HepG2 (cell line): Measurements from ENCODE around the gene PRMT7. TPM values are rescaled to one million over a fixed set of nuclear protein-coding genes. Genes with fewer than 3 reads are reported as not detected.

Experiments
- AKNA ChIP-seq: sonication (generic); formaldehyde crosslinking; IDR thresholded peaks from 2 replicates; pipeline ENCODE4 v1.4.0; 2020; ENCODE audit warnings: missing genetic modification reagents, borderline replicate concordance
- DR1 ChIP-seq: sonication (generic); formaldehyde crosslinking; IDR thresholded peaks from 2 replicates; pipeline ENCODE4 v1.8.0; 2021; ENCODE audit warnings: mild to moderate bottlenecking, missing genetic modification reagents, inconsistent platforms
- GMEB2 ChIP-seq: IDR thresholded peaks from 2 replicates; pipeline ENCODE4 v1.6.1; 2016; ENCODE audit warnings: missing biosample characterization, missing genetic modification reagents, low read depth
- KAT2B ChIP-seq: fragments of 150-350 bp; IDR thresholded peaks from 2 replicates; pipeline ENCODE4 v1.6.1; 2014; ENCODE audit warnings: low read depth, low read length, borderline replicate concordance
- PAWR ChIP-seq: sonication (generic); formaldehyde crosslinking; IDR thresholded peaks from 2 replicates; pipeline ENCODE4 v1.4.0; 2020; ENCODE audit warnings: missing genetic modification reagents, mild to moderate bottlenecking, borderline replicate concordance
- REPIN1 ChIP-seq: sonication (generic); formaldehyde crosslinking; IDR thresholded peaks from 2 replicates; pipeline ENCODE4 v1.8.0; 2022; ENCODE audit warnings: missing genetic modification reagents, low read depth, mild to moderate bottlenecking, borderline replicate concordance
- ZNF24 ChIP-seq: fragments of 450-650 bp; IDR thresholded peaks from 2 replicates; pipeline ENCODE4 v1.6.1; 2017; ENCODE audit warnings: antibody characterized with exemption, mild to moderate bottlenecking
- ZNF318 ChIP-seq: sonication (generic); formaldehyde crosslinking; IDR thresholded peaks from 2 replicates; pipeline ENCODE4 v1.4.0; 2020; ENCODE audit warnings: mild to moderate bottlenecking, missing genetic modification reagents
- ZUFSP ChIP-seq: sonication (generic); formaldehyde crosslinking; IDR thresholded peaks from 2 replicates; pipeline ENCODE4 v1.9.0; 2021; ENCODE audit warnings: missing genetic modification reagents, mild to moderate bottlenecking, borderline replicate concordance
- polyA plus RNA-seq, 8 experiments: library from polyadenylated mRNA; depleted of rRNA in 3 of 8; stranded (reverse) in 7 of 8; unstranded in 1 of 8; fragments of >200 nt; fragmentation: Illumina TruSeq in 4 of 8; extraction: Trizol in 4 of 8; gene quantifications; 2 replicates each; pipeline versions ENCODE4 v1.2.1 to v1.2.3, GENCODE V29; 2011 to 2016; ENCODE audit warnings: low read depth in 4 of 8, missing spikeins in 1 of 8, mixed read lengths in 1 of 8; ENCODE audit not compliant: insufficient read depth in 1 of 8
- total RNA-seq, 5 experiments: library from RNA; depleted of rRNA; stranded (reverse); fragments of >200 nt; fragmentation: Illumina TruSeq; extraction: Trizol; gene quantifications; 2 replicates each; pipeline ENCODE4 v1.2.3, GENCODE V29; 2016; ENCODE audit warnings: low read depth in 1 of 5

PRMT7 gene
- total and polyA plus RNA-seq, 2 of the 13 experiments (the other 11 are each of a cell fraction or from before 2014, with no cell fraction given) = 47.5 to 55.0 TPM

- TF ChIP-seq ZNF318 (CRISPR knock-in tag) = no peak; the same call in 1 of the 2 replicates
- no peak for TF ChIP-seq PAWR (CRISPR knock-in tag)
- no peak for TF ChIP-seq ZNF24
- no peak for TF ChIP-seq REPIN1
- TF ChIP-seq KAT2B = no peak
- no peak for TF ChIP-seq GMEB2 (CRISPR knock-in tag)
- TF ChIP-seq AKNA (CRISPR knock-in tag) = no peak
- TF ChIP-seq DR1 = no peak
- no peak for TF ChIP-seq ZUFSP
Measured at GRCh38 chr16:68332411-68333121, 21.7 kb downstream of the PRMT7 start (continued).
